BJ (cell line): ENCODE measurements around the gene KIF25. TPM values are rescaled to one million over a fixed set of nuclear protein-coding genes. Genes with fewer than 3 reads are reported as not detected.

Experiments used
- CTCF ChIA-PET: fragments of 350-600 bp; formaldehyde crosslinking; extraction: SDS; loops from one replicate; lab custom pipeline; 2021; ENCODE audit warnings: antibody characterized with exemption, inconsistent platforms; lab: Yijun Ruan, JAX
- POLR2A ChIA-PET: fragments of 300-600 bp; sonication (Branson Sonifier 250); formaldehyde crosslinking; extraction: SDS; loops from one replicate; lab custom pipeline; 2021; ENCODE audit warnings: antibody characterized with exemption; lab: Charles Lee
- DNase-seq: peaks from one replicate; pipeline ENCODE4 v3.0.0-alpha.2; 2011; ENCODE audit warnings: low read depth
- H3K27me3 ChIP-seq: 2 replicates; pipeline ENCODE4 v1.6.0; 2011; ENCODE audit warnings: low read length; ENCODE audit not compliant: control insufficient read depth, insufficient read depth
- H3K36me3 ChIP-seq: 2 replicates; pipeline ENCODE4 v1.5.1; 2011; ENCODE audit warnings: low read length; ENCODE audit not compliant: control insufficient read depth, insufficient read depth
- H3K4me3 ChIP-seq: 2 replicates; pipeline ENCODE4 v1.5.1; 2011; ENCODE audit warnings: low read depth, mild to moderate bottlenecking, control low read depth, low read length
- polyA plus RNA-seq: library from polyadenylated mRNA; depleted of rRNA; stranded (reverse); fragments of >200 nt; gene quantifications from 2 replicates; pipeline ENCODE4 v1.2.3, GENCODE V29; 2011
- TF ChIP-seq, protein P1 (sequence below): IDR thresholded peaks from 2 replicates; pipeline ENCODE4 v1.5.1; 2011; ENCODE audit warnings: low read depth, mild to moderate bottlenecking, control low read depth, inconsistent platforms, low read length, moderate library complexity; ENCODE audit not compliant: insufficient read depth

The KIF25 gene
- polyA plus RNA-seq, 1 experiment, result not detected

DNA sequence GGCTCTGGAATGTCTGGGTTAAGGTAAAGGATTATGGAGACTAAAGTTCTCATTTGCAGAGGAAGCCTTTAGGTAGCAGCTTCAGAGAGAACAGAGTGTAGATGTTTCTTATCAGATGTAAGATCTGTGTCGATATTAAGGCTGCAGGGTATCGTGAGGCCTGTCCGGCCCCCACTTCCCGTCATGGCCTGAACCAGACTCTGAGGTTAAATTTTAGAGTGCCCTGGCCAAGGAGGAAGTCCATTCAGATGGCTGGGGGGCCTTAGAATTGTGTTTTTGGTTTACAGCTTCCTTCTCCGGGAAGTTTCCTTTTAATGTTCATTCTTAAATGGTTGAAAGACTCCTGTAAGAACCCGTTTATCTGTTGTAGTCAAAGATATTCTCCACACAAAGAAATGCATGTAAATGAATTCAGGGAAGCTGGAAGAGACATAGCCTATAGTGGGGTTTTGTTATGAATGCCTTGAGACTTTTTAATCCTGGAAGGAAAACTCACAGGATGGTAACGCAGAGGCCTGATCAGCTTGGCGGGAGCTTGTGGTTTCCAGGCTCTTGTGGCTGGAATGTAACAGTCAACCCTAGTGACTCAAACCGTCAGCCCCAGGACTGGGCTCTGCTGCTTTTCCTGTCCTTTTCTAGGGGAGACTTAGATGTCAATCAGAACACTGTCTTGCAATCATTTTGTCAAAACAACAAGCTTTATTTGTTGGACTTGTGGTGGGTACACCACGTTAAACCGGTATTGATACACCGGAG lies 34.7 kb downstream of the KIF25 start:
- POLR2A ChIA-PET, result interaction anchor here (0.6 kb wide), 1 partner anchor 96 kb away, joined by 3 read pairs; no protein-coding TSS in a partner anchor
- Histone ChIP-seq H3K27me3 (no peaks in the 10 kb centered on the region), H3K36me3 (no peaks in the 10 kb centered on the region), H3K4me3 (no peak overlapping the region)
- CTCF ChIA-PET, result interaction anchor here (0.6 to 1.4 kb wide), 2 partner anchors 11 to 96 kb away, joined by 4 read pairs; no protein-coding TSS in a partner anchor
- TF ChIP-seq, protein P1, sequence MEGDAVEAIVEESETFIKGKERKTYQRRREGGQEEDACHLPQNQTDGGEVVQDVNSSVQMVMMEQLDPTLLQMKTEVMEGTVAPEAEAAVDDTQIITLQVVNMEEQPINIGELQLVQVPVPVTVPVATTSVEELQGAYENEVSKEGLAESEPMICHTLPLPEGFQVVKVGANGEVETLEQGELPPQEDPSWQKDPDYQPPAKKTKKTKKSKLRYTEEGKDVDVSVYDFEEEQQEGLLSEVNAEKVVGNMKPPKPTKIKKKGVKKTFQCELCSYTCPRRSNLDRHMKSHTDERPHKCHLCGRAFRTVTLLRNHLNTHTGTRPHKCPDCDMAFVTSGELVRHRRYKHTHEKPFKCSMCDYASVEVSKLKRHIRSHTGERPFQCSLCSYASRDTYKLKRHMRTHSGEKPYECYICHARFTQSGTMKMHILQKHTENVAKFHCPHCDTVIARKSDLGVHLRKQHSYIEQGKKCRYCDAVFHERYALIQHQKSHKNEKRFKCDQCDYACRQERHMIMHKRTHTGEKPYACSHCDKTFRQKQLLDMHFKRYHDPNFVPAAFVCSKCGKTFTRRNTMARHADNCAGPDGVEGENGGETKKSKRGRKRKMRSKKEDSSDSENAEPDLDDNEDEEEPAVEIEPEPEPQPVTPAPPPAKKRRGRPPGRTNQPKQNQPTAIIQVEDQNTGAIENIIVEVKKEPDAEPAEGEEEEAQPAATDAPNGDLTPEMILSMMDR, result peak; percentile 75
- no peak for DNase-seq

GRCh38 chr6:168033791-168034190 lies 36.3 kb downstream of the KIF25 start:
- no peak for DNase-seq
- Histone ChIP-seq H3K36me3 (no peaks in the 10 kb centered on the region), H3K27me3 (no peaks in the 10 kb centered on the region), H3K4me3 (no peak overlapping the region)
- TF ChIP-seq, protein P1, result no peak
- CTCF ChIA-PET, result no interaction called here
- POLR2A ChIA-PET, result no interaction called here

- POLR2A ChIA-PET, result no interaction called here
- TF ChIP-seq, protein P1, result no peak
- Histone ChIP-seq H3K36me3 (no peaks in the 10 kb centered on the region), H3K4me3 (no peak overlapping the region), H3K27me3 (no peaks in the 10 kb centered on the region)
- CTCF ChIA-PET, result no interaction called here
- DNase-seq, result no peak
Observed at GRCh38 chr6:168034537-168034936, 37.1 kb downstream of the KIF25 start.

GRCh38 chr6:168035098-168035660 lies 37.7 kb downstream of the KIF25 start:
- H3K36me3 ChIP-seq, result no peaks in the 10 kb centered on the region
- H3K4me3 ChIP-seq, result peak overlapping the region; percentile 47
- CTCF ChIA-PET, result no interaction called here
- no peak for DNase-seq
- TF ChIP-seq, protein P1, result no peak
- POLR2A ChIA-PET, result no interaction called here
- no peaks in the 10 kb centered on the region for H3K27me3 ChIP-seq

GRCh38 chr6:168035661-168036545 lies 38.4 kb downstream of the KIF25 start:
- Histone ChIP-seq H3K4me3 (peak overlapping the region; percentile 47), H3K36me3 (no peaks in the 10 kb centered on the region), H3K27me3 (no peaks in the 10 kb centered on the region)
- TF ChIP-seq, protein P1, result no peak
- DNase-seq, result no peak
- ChIA-PET CTCF (no interaction called here), POLR2A (no interaction called here)
